ENCODE results near the gene SLC25A27.

SLC25A27 gene, protein sequence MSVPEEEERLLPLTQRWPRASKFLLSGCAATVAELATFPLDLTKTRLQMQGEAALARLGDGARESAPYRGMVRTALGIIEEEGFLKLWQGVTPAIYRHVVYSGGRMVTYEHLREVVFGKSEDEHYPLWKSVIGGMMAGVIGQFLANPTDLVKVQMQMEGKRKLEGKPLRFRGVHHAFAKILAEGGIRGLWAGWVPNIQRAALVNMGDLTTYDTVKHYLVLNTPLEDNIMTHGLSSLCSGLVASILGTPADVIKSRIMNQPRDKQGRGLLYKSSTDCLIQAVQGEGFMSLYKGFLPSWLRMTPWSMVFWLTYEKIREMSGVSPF

DNA sequence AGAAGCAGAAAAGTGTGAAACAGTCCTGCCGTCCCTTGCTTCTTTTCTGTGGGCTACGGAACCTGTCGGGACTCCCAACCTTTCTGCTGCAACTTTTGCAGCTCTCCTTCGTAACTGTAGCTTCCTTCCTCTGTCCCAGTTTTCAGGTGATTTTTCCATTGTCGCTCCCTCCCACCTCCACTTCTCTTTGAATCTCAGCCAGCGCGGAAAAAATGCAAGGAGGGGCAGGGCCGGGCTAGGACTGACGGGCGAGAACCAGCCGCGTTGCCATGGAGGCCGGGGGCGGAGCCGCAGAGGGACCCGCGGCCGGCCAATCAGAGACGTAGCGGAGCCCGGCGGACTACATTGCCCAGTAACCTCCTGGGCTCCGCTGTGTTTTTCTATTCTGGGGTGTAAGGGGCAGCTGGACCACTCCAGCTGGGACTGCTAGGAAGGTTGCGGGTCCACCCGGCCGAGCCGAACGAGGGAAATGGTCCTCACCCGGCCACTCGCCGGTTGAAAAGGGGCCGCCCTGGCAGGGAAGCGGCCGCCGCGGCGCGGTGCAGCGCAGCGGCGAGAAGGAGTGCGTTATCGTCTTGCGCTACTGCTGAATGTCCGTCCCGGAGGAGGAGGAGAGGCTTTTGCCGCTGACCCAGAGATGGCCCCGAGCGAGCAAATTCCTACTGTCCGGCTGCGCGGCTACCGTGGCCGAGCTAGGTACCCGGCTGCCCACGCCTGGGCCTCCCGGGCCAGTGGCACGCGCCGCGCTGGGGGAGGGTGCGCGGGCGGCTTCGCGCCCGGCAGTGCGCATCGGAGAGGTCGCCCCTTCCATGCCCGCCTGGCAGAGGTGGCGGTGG lies at the start of gene SLC25A27, which contains the start of gene CYP39A1:
TSS of gene SLC25A27 (plus strand) at position 373 of the 836 bp plus-strand sequence. CDS start at position 591, 218 bp downstream.
TSS of gene CYP39A1 (minus strand) at position 216 of the 836 bp plus-strand sequence. CDS start 236 bp downstream, outside the sequence.
- peak; percentile 99 for ATAC-seq

DNA sequence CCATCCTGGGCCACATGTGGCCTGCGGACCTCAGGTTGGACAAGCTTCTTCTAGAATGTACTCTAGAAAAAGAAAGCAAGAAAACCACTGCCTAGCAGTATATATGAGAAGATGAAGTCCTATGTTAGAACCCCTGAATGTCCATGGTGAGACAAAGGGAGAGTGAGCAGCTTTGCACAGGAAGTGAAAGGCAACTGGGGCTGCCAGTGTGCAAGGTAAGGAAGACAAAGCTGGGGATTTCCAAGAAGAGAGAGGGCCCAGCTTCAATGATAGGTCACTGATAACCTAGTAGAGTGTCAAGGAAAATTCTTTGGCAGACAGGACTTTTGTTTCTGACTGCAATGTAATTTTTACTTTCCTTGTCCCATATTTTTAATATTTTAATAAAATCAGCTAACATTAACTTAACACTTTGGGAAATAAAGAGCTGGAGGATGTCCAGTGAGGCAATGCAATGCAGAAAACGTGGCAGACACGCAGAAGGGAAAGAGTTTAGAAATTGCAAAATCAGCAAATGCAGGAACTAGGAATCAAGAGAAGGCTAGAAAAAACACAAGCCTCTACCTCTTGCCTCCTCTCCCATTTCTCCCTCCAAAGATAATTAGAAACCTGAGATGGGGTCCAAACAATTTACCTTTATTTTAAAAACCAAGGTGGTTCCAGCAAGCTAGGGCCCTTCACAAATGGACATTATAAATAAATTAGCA lies 47.5 kb upstream of the SLC25A27 start:
- TF ChIP-seq ARNTL (CRISPR knock-in tag; IDR thresholded peaks at IDR 0.05; ENCODE audit: borderline replicate concordance, low read depth) (no peak), TOX (CRISPR knock-in tag; IDR thresholded peaks at IDR 0.05; ENCODE audit: borderline replicate concordance) (no peak), ZC3H10 (CRISPR knock-in tag; IDR thresholded peaks at IDR 0.05) (no peak), ZNF70 (CRISPR knock-in tag; IDR thresholded peaks at IDR 0.05) (no peak), RARB (CRISPR knock-in tag; IDR thresholded peaks at IDR 0.05) (no peak), ZFP30 (CRISPR knock-in tag; IDR thresholded peaks at IDR 0.05) (no peak), TCF4 (CRISPR knock-in tag; IDR thresholded peaks at IDR 0.05; ENCODE audit: borderline replicate concordance) (no peak), ESRRG (CRISPR knock-in tag; IDR thresholded peaks at IDR 0.05) (no peak)
- TF ChIP-seq, protein P1, sequence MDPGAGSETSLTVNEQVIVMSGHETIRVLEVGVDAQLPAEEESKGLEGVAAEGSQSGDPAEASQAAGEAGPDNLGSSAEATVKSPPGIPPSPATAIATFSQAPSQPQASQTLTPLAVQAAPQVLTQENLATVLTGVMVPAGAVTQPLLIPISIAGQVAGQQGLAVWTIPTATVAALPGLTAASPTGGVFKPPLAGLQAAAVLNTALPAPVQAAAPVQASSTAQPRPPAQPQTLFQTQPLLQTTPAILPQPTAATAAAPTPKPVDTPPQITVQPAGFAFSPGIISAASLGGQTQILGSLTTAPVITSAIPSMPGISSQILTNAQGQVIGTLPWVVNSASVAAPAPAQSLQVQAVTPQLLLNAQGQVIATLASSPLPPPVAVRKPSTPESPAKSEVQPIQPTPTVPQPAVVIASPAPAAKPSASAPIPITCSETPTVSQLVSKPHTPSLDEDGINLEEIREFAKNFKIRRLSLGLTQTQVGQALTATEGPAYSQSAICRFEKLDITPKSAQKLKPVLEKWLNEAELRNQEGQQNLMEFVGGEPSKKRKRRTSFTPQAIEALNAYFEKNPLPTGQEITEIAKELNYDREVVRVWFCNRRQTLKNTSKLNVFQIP (CRISPR knock-in tag; IDR thresholded peaks at IDR 0.05; ENCODE audit: borderline replicate concordance, low read depth), result no peak
- TF ChIP-seq, protein P2, sequence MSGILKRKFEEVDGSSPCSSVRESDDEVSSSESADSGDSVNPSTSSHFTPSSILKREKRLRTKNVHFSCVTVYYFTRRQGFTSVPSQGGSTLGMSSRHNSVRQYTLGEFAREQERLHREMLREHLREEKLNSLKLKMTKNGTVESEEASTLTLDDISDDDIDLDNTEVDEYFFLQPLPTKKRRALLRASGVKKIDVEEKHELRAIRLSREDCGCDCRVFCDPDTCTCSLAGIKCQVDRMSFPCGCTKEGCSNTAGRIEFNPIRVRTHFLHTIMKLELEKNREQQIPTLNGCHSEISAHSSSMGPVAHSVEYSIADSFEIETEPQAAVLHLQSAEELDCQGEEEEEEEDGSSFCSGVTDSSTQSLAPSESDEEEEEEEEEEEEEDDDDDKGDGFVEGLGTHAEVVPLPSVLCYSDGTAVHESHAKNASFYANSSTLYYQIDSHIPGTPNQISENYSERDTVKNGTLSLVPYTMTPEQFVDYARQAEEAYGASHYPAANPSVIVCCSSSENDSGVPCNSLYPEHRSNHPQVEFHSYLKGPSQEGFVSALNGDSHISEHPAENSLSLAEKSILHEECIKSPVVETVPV (CRISPR knock-in tag; IDR thresholded peaks at IDR 0.05), result no peak
- TF ChIP-seq, protein P3, sequence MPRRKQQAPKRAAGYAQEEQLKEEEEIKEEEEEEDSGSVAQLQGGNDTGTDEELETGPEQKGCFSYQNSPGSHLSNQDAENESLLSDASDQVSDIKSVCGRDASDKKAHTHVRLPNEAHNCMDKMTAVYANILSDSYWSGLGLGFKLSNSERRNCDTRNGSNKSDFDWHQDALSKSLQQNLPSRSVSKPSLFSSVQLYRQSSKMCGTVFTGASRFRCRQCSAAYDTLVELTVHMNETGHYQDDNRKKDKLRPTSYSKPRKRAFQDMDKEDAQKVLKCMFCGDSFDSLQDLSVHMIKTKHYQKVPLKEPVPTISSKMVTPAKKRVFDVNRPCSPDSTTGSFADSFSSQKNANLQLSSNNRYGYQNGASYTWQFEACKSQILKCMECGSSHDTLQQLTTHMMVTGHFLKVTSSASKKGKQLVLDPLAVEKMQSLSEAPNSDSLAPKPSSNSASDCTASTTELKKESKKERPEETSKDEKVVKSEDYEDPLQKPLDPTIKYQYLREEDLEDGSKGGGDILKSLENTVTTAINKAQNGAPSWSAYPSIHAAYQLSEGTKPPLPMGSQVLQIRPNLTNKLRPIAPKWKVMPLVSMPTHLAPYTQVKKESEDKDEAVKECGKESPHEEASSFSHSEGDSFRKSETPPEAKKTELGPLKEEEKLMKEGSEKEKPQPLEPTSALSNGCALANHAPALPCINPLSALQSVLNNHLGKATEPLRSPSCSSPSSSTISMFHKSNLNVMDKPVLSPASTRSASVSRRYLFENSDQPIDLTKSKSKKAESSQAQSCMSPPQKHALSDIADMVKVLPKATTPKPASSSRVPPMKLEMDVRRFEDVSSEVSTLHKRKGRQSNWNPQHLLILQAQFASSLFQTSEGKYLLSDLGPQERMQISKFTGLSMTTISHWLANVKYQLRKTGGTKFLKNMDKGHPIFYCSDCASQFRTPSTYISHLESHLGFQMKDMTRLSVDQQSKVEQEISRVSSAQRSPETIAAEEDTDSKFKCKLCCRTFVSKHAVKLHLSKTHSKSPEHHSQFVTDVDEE (CRISPR knock-in tag; IDR thresholded peaks at IDR 0.05), result no peak
- no peak for ATAC-seq

More for the DNA sequence above, at the start of gene SLC25A27, which contains the start of gene CYP39A1:
- TF ChIP-seq, protein P1 (CRISPR knock-in tag; IDR thresholded peaks at IDR 0.05; ENCODE audit: borderline replicate concordance, low read depth), result no peak

DNA sequence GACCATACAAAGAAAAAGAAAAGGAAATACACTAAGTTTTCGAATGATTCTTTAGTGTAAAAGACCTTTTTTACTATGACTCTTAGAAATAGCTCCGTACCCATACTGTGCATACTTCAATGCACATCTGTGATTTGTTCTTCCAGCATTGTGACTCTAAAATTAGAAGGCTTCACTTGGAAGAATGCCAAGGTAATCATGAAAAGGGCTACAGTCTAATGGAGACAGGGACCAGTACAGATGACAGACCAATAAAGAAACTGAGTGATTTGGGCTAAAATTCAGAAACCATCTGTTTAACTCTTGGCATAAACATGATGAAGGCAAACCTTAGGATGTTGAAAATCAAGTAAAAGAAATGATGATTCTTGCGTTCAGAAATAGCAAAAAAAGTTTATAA lies 46.4 kb upstream of the SLC25A27 start:
- ATAC-seq, result no peak
- TF ChIP-seq TCF4 (CRISPR knock-in tag; IDR thresholded peaks at IDR 0.05; ENCODE audit: borderline replicate concordance) (no peak), ZNF70 (CRISPR knock-in tag; IDR thresholded peaks at IDR 0.05) (no peak), BACH2 (CRISPR knock-in tag; IDR thresholded peaks at IDR 0.05; ENCODE audit: borderline replicate concordance) (no peak), OSR1 (CRISPR knock-in tag; IDR thresholded peaks at IDR 0.05) (no peak), ESRRG (CRISPR knock-in tag; IDR thresholded peaks at IDR 0.05) (no peak), PPARA (CRISPR knock-in tag; IDR thresholded peaks at IDR 0.05; ENCODE audit: borderline replicate concordance) (no peak), GLIS3 (CRISPR knock-in tag; IDR thresholded peaks at IDR 0.05) (no peak), SNAI2 (CRISPR knock-in tag; IDR thresholded peaks at IDR 0.05) (no peak)
- TF ChIP-seq, protein P3 (CRISPR knock-in tag; IDR thresholded peaks at IDR 0.05), result no peak
- TF ChIP-seq, protein P4, sequence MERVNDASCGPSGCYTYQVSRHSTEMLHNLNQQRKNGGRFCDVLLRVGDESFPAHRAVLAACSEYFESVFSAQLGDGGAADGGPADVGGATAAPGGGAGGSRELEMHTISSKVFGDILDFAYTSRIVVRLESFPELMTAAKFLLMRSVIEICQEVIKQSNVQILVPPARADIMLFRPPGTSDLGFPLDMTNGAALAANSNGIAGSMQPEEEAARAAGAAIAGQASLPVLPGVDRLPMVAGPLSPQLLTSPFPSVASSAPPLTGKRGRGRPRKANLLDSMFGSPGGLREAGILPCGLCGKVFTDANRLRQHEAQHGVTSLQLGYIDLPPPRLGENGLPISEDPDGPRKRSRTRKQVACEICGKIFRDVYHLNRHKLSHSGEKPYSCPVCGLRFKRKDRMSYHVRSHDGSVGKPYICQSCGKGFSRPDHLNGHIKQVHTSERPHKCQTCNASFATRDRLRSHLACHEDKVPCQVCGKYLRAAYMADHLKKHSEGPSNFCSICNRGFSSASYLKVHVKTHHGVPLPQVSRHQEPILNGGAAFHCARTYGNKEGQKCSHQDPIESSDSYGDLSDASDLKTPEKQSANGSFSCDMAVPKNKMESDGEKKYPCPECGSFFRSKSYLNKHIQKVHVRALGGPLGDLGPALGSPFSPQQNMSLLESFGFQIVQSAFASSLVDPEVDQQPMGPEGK (CRISPR knock-in tag; IDR thresholded peaks at IDR 0.05; ENCODE audit: borderline replicate concordance), result no peak
- TF ChIP-seq, protein P2 (CRISPR knock-in tag; IDR thresholded peaks at IDR 0.05), result no peak
